ENCODE results near the gene HDAC4. TPM values are rescaled to one million over a fixed set of nuclear protein-coding genes. Genes with fewer than 3 reads are reported as not detected.

Gene HDAC4
- total and polyA plus RNA-seq, 2 of the 8 experiments (the other 6 are each of a cell fraction or from before 2014, with no cell fraction given), result 15.4 to 31.5 TPM

GRCh38 chr2:239049421-239050251 is 351.2 kb downstream of the HDAC4 start (continued):
- no peak for TF ChIP-seq NRF1 (IDR thresholded peaks at IDR 0.05; ENCODE audit: low read depth, low read length)
- no peak for TF ChIP-seq RXRA (IDR thresholded peaks at IDR 0.05; ENCODE audit: insufficient read depth, low read depth, low read length)
- TF ChIP-seq ATF3 (IDR thresholded peaks at IDR 0.05; ENCODE audit: insufficient read depth, low read depth, low read length), result no peak
- TF ChIP-seq RNF2 (IDR thresholded peaks at IDR 0.05; ENCODE audit: borderline replicate concordance, low read depth, low read length, missing control alignments, poor library complexity, severe bottlenecking), result no peak

Measured in H1 (cell line).